Activated T-cell treated with anti-CD3 and anti-CD28 coated beads, Interleukin-2, amount 50 U/mL, for 4 hours (primary cell): ENCODE results near the gene ATXN10. TPM values are rescaled to one million over a fixed set of nuclear protein-coding genes. Genes with fewer than 3 reads are reported as not detected.

Experiments
- total RNA-seq, 3 donors: library from RNA; stranded (reverse); gene quantifications; one replicate each; pipeline ENCODE4 v1.2.1, GENCODE V29; 2021

The ATXN10 gene
- total RNA-seq, 3 donors from 2014 or later, result 88.1 to 97.9 (median 90.5) TPM

Other genes with a start within 250 kb of the ATXN10 start
- gene FBLN1, start 169.0 kb upstream of the ATXN10 start, total RNA-seq, result under 1 TPM; 0.43 to 0.69 (median 0.46) TPM